NCI-H82 (cell line): ENCODE measurements around the gene THOC7.
A peak's percentile ranks its signal among the peaks of the same experiment; 100 is the strongest.

Experiments
- DNase-seq: peaks from one replicate; lab custom pipeline; 2025; lab: John Stamatoyannopoulos, UW

THOC7 gene

GRCh38 chr3:63863150-63864007 is at the start of gene THOC7, which contains the start of gene ATXN7:
THOC7 (minus strand) TSS chr3:63863805; CDS start chr3:63863790, 15 bp downstream.
ATXN7 (plus strand) TSS chr3:63863867; CDS start chr3:63912599, 48,732 bp downstream.
- DNase-seq, result peak; percentile 65

- DNase-seq, result no peak
These were observed 49.4 kb upstream of the THOC7 start for GRCh38 chr3:63912768-63913588.

GRCh38 chr3:63911873-63912767 is 48.5 kb upstream of the THOC7 start, which contains the start of gene SCAANT1:
SCAANT1 (minus strand) TSS chr3:63912383.
- peak; percentile 79 for DNase-seq

- DNase-seq, result no peak
These were observed 47.9 kb upstream of the THOC7 start for GRCh38 chr3:63911509-63911872.

GRCh38 chr3:63910891-63911290 is 47.3 kb upstream of the THOC7 start:
- DNase-seq, result no peak

GRCh38 chr3:63910001-63910400 is 46.4 kb upstream of the THOC7 start:
- DNase-seq, result no peak

- no peak for DNase-seq
These were observed 45.8 kb upstream of the THOC7 start for GRCh38 chr3:63909431-63909830.

GRCh38 chr3:63908776-63909175 is 45.2 kb upstream of the THOC7 start:
- no peak for DNase-seq

GRCh38 chr3:63908081-63908736 is 44.6 kb upstream of the THOC7 start:
- peak; percentile 17 for DNase-seq

GRCh38 chr3:63905731-63906620 is 42.4 kb upstream of the THOC7 start:
- no peak for DNase-seq

GRCh38 chr3:63900459-63900858 is 36.9 kb upstream of the THOC7 start:
- DNase-seq, result peak; percentile 85

GRCh38 chr3:63900010-63900409 is 36.4 kb upstream of the THOC7 start:
- DNase-seq, result no peak

GRCh38 chr3:63896332-63897030 is 32.9 kb upstream of the THOC7 start:
- peak; percentile 61 for DNase-seq

- DNase-seq, result peak; percentile 6
These were observed 32.0 kb upstream of the THOC7 start for GRCh38 chr3:63895422-63896189.

- DNase-seq, result no peak
These were observed 29.3 kb upstream of the THOC7 start for GRCh38 chr3:63892773-63893352.

- no peak for DNase-seq
These were observed 27.9 kb upstream of the THOC7 start for GRCh38 chr3:63891518-63891917.

GRCh38 chr3:63886858-63887257 is 23.3 kb upstream of the THOC7 start:
- DNase-seq, result no peak

GRCh38 chr3:63880653-63881052 is 17.0 kb upstream of the THOC7 start:
- no peak for DNase-seq
